HG02884 (cell line): Measurements from ENCODE around the gene SMIM36.
"Not testable (repeated sequence)": the region's sequence is repeated elsewhere in the genome, so short reads cannot be mapped to it uniquely, and the experiment has no call there.

ENCODE experiments used
- ATAC-seq: cut with Tn5 transposase; IDR thresholded peaks from one replicate; pipeline ENCODE4 v1.9.1; 2021; ENCODE audit warnings: mild to moderate bottlenecking, moderate library complexity; ENCODE audit not compliant: unreplicated experiment

SMIM36 gene

DNA sequence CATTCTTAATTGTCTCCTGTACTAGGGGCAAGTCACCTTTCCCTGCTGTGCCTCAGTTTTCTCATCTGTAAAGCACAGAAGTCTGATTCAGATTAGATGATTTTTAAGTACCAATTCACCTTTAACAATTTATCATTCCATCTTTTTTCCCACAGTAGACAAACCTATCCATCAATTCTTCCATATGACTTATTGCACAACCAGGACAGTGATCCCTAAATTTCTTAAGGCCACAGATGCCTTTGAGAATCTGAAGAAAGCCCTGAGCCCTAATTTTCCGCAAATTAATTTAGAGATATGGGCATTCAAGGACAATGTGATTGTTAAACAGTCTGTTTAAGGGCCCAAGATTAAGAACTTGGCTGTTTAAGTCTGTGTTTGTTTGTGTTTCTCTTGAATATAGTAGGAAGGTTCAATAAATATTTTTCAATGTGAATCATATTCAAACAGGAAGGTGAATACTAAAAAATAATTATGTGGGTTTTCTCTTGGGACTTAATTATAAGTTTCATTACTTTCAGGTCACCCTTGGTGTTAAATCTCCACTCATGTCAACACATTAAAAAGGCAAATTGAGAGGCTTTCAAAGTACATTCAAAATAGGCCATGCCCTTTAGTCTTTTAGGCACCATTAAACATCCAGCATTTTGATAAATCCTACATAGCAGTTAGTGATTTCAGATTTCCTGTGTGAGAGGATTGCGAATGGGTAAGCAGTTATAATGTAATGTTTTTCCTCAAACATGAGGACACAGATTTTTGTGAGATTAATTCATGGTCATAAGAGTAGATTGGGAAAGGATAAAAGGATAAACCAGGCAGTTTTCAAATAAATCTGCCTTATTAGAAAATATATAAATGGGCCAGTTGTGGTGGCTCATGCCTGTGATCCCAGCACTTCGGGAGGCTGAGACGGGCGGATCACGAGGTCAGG lies 54.7 kb downstream of the SMIM36 start:
- ATAC-seq: no peak

DNA sequence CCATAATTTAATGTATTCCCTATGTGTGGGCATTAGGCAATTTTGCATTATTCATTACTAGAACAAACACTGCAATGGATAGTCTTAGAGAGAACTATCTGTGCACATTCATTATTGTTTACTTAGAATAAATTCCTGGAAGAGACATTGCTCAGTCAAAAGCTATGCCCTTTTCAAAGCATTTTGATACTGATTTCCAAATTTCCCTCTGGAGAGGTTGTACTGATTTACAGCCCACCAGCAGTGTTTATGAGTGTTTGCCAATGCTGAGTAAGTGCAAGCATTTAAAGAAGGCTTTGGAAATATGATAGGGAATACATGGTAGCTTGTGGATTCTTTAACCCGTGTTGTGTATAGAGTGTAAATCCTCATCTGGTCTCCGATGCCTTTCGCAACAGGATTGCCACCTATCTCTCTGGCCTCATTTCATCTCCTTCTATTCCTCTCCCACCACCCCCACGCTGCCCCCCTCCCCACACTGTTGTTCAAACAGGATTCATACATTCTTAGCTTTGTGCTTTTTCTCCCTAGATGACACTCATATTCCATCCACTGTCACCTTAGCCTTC lies 56.3 kb downstream of the SMIM36 start:
- ATAC-seq: no peak

DNA sequence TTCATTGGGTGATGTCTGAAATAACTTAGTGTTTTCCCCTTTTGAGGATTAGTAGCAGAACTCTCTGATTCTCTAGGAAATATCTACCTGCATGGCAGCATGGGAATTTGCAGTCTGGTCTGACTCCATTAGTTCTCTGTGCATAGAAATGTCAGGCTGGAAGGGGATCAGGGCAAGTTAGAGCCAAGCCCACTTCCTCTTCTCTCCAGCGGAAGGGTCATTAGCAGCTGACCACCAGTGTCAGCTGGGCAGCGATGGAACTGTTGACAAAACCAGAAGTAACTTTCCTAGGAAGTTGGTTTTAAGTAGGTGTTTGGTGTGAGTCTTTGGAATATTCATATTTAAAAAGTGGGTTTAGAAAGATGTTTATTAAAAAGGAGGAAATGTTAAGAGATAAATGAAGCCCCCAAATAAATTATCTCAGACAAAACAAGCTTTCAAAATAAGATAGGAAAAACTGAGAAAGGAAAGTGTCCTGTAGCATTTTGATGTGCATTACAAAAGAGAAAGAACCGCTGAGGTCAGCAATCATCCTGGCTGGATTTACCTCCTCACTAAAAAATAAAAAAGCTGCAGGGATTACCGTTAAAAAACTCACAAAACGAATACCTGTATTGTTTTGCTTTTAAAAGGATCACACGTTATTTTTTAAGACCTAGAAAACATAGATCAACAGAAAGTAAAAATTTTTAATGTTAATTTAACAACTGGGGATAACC lies 57.3 kb downstream of the SMIM36 start:
- ATAC-seq: no peak

DNA sequence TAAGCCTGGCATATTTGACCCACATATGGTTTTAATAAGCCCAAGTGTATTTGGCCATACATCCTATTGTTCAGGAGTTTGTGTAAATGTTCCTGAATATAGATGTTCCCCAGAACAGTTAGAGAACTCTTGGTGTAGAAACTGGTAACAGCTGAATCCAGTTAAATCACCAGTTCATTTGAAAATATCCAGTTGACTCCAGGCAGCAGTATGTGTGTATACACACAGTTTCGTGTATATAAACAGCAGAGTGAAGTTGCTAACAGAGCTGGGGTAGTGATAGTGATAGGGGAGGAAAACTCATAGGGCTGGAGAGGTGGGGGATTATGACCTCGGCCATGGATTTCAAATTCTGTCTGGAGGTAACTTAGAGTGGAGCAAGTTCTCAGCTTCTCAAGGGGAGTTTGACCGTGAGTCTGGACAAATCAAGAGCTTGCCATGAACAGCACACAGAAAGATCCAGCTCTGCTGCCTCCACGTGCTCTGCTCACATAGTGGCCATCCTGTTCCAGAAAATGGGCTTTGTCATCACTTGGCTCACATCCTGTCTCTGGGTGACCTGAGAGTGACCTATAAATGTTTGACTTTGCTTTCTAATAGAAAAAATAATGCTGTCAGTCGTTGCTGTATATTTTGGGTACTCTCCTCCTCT lies 59.0 kb downstream of the SMIM36 start:
- no peak for ATAC-seq

DNA sequence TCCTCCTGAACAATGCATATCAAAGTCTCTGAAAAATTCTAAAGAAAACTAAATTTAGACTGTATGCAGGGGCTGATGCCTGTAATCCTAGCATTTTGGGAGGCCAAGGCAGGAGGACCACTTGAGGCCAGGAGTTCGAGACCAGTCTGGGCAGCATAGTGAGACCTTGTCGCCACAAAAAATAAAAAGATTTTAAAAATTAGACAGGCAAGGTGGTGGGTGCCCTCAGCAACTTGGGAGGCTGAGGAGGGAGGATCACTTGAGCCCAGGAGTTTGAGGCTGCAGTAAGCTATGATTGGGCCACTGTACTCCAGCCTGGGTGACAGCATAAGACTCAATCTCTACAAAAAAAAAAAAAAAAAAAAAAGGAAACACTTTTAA lies 59.5 kb downstream of the SMIM36 start:
- ATAC-seq: no peak

DNA sequence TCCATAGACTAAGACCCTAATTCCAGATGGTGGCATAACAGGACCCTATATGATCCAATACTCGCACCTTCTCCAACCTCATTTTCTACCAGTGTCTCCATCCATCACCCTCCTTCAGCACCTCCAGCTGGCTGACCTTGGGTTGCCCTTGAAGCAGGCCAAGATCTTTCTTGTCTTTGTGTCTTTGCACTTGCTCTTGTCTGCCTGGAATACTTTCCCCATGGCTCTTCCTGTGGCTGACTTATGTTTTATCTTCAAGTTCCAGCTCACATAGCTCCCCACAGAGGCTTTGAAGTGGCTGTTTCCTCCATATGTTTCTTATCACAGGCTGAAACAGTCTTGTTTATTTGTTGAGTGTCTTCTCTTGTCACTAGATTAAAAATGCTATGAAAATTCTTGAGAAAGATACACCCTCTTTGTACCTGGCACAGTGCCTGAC lies 60.0 kb downstream of the SMIM36 start:
- ATAC-seq: no peak

DNA sequence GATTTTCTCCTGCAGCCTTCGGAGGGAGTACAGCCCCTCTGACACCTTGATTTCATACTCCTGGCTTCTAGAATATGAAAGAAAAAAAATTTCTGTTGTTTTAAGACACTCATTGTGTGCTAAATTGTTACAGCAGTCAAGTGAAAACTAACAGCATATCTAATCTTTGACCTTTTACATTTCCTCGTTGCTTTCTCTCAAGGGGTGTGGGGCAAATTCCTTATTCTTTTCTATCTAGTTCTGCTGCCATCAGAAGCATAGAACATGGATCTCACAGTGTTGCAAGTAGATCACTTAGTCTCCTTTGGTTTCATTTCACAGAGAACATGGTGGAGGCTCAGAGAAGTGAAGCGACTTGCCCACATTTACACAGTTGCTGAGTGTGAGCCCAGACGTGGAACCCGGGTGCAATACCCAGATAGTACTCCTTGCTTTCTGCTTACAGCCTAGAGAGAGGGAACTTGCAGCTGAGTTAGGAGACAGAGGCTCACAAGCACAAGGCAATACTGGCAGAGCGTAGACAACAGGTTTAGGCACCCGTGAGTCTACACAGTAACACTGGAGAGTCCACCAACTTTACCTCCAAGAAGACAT lies 60.9 kb downstream of the SMIM36 start:
- no peak for ATAC-seq

DNA sequence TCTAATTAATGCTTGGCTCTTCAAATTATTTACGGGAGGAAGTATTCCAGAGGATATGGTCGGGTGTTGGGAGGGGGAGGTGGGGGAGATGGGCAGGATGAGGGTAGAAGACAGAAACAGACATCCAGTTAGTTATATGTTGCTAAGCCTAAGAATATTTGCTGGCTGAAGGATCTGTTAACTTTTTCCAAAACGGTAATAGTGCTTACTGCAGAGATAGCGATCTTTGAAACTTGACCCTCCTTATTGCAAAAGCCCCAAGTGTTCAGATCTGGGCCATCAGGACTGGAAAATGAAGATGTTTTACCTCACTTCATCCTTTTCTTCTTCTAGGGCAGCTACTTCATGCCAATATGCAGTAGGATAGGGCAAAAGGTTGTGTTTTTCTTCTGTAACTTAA lies 62.6 kb downstream of the SMIM36 start:
- ATAC-seq: no peak

DNA sequence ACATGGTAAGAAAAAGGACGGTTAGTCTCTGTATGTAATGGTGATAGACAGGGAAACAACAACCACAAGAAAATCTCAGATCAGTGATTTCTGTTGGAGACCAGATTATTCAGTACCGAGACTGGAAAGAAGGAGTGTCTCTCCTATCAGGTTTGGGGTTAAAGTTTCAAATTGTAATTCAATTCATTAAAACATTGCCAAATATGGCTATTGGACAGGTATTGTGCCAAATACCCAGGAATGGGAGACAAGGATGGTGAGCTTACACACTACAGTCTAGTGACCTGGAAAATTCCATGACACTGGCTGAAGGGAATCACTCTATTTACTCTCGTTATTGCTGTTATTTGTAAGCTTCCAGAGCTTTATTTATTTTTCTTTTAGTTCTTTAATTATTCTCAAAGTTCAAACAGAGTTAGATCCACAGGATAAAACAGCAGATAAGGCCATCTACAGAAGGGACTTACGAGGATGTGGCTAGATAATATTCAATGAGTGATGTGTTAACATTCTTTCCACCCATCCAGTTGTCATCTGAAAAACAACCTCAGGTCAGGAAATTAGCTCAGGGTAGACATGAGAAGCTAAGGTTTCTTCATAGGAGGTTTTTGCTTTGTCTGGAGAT lies 64.6 kb downstream of the SMIM36 start:
- no peak for ATAC-seq

DNA sequence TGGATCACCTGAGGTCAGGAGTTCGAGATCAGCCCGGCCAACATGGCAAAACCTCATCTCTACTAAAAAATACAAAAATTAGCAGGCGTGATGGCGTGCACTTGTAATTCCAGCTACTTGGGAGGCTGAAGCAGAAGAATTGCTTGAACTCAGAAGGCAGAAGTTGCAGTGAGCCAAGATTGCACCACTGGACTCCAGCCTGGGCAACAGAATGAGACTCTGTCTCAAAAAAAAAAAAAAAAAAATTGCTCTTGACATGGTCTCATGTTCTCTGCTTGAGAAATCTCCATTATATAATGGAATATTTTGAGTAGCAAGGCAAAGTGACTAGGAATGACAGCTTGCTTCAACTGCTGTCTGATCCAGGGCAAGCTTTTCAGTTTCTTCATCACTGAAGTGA lies 65.2 kb downstream of the SMIM36 start:
- ATAC-seq: not testable (repeated sequence)

DNA sequence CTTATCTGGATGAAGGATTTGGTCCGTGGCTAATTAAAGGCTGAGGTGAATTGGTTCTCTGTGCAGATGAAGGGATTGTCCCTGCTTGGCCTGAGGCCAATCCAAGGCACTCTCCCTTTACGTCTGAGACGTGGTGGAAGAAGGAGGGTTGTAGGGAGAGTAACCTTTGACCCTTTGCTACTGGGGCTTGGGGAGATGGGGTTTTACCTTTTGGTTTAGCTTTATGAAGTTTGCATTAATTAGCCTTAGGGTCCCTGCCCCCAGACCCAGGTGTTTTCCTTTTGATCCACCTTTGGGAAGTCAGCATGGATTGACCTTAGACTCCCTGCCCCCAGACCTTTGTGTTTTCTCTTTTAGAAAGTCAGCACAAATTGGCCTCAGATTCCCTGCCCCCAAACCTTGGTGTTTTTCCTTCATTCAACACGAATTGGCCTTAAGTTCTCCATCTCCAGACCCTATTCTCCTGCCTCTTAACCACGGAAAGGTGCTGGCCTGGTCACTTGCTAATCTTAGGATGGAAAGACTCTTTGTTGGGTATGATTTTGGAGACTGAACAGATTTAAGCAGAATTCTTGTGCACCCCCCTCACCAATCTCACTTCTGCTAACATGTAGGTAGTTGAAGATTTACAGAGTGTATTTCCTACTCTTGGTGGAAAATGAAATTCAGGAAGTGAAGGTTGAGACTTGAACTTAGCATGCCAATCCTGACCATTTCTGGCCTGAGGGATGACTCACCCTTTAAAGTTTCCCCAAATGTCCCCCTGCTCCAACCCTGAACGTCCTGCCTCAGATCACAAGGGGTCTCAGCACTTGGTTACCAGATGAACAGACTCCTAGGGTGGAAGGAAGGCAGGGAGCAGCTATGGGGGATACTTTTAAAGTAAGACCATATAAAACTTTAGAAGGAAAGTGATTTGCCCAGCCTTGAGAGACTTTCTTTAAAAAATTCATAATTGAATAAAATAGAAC lies 66.5 kb downstream of the SMIM36 start:
- ATAC-seq: peak; percentile 69

DNA sequence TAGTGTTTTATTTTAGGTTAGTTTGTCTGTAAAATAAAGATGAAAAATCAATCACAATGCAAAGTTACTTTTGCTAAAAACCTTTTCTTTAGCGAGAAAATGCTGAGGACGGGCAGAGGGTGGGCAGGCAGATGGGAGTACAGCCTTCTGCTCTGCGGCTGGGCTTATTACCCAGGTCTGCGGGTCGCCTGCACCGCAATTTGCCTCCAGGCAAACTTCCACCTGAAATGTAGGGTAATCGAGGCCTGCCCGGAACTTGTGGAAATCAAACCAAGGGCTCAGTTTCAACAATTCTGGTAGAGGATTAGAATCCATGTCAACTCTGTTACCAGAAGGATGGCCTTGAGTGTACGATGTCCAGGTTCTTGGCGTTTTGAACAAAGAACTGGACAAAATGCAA lies 67.3 kb downstream of the SMIM36 start:
- no peak for ATAC-seq

DNA sequence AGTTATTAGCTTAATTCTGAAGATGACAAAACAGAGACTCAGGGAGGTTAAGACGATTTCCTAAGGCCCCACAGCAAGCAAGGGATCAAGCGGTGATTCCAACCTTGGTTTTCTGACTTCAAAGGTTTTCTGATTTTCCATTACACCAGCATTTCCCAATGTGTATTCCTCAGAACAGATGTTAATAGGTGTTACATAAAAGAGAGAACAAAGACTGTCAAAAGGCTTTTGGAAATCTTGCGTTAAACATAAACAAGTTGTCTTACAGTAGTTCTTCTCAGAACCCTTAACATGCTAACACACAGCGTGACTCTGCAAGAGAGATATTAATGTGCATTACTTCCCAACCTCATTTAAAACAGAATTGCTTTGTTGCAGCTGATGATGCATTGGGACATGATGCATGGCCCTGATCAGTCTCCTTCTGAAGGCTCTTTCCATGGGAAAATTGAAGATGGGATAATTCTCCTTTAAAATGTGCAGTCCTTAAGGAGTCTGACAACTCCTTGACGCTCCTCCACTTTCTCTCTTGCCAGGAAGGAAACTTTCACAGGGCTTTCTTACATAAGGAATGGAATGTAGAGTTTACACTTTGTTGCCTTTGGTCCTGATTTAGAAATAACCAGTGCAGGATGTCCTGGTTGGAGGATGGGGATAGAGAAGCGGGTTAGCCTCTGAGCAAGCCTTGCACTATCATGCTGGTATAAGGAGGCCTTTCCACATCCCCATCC lies 68.1 kb downstream of the SMIM36 start:
- ATAC-seq: no peak

DNA sequence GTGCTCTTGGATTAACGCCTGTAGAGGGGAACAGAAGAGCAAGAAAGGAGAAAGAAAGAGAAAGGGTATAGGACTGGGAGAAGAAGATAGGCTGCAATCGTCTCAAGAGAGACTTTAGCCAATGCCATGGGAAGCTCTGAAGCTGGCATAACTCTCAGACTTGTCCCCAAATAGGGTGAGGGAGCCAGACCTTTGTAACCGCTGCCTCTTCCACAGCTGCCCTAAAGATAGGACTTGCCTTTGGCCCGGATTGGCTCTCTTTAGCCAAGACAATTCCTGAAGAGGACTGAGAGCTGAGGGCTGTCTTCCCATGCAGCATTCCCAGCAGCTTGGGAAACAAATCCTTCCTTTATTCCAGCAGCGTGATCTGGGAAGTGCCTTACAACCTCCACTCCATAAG lies 68.8 kb downstream of the SMIM36 start:
- ATAC-seq: no peak

DNA sequence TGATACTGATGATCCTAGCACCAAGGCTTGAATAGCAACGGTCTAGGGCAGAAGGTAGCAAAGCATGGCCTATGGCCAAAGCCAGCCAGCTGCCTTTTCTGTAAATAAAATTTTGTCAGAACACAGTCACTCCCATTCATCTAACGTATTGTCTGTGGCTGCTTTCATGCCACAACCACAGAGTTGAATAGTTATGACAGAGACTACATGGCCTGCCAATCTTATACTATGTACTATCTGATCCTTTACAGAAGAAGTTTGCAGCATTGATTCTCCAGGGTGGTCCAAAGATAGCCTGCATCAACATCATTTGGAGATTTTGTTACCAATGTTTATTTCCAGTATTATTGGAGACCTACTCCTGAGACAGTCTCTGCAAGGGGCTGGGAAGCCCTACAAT lies 69.7 kb downstream of the SMIM36 start:
- no peak for ATAC-seq

DNA sequence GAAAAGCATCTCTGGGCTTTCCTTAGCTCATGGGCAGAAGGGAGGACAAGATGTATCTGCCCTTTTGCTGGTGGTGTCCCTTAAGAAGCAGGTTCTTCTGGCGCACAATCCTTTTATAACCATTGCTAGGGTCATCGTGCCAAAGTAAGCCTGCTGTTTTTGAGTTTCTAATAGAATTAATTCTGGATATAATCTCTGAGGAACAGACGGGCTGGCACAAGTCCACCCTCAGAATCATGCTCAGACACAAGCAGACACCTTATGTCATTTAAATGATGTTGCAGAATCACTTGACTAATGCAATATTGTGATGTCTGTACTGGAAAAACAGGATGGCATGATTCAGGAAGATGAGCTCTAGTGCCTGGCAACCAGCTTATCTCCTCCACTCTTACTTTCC lies 70.9 kb downstream of the SMIM36 start:
- no peak for ATAC-seq

DNA sequence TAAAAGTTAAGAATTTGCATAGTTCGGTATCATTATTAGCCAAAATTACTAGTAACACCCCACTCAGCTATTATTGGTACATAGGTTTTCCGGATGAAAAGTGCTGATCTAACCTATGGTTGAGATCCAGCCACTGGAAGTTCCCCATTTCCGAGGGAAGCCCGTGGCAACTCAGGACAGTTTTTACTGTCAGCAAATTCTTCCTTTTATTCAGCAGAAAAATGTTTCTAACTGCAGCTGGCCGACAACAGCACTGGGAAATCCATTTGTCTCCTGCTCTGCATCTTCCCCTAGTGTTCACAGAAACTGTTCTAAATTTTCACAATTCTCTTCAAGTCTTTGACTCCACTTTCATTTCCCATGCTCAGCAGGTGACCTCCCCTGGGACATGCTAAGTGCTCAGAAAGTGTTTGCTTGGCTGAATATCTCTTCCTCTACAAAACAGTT lies 74.1 kb downstream of the SMIM36 start:
- peak; percentile 56 for ATAC-seq
